Stimulated activated CD4-positive, alpha-beta T cell treated with anti-CD3 and anti-CD28 coated beads, Interleukin-15, amount 100 ng/mL, for 48 hours (primary cell): ENCODE measurements around the gene AMDHD2.
"Not testable (repeated sequence)": the region's sequence is repeated elsewhere in the genome, so short reads cannot be mapped to it uniquely, and the experiment has no call there.

ENCODE experiments used
- DNase-seq, 2 donors: peaks; one replicate each; pipeline ENCODE4 v3.0.0-alpha.2; 2020; ENCODE audit warnings: low read depth in 2 of 2

AMDHD2 gene

DNA sequence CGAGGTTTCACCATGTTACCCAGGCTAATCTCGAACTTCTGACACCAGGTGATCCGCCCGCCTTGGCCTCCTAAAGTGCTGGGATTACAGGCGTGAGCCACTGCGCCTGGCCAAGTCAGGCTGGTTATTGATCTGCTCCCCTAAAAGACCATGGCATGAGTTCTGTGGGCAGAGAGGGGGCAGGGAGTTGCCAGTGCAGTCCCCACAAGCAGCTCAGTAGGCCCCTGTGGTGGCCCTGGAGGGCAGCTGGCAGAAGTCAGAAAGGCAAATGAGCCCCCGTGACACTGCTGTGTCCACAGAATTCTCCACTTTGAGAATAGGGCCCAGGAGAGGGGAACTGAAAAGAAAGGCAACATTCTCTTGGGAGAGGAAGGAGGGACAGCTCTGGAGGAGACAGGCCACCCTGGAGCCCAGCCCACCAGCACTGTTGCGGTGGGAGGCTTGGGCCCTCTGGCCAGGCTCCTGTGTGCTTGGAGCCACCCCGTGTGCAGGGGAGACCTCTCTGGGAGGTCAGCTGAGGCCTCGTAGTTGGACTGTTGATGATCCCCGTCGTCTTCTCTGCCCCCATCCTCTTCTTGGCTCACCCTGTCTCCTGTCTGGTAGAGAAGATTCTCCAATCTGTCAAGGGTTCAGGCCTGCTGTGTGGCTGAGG lies 2.1 kb upstream of the AMDHD2 start:
- no peak for DNase-seq

DNA sequence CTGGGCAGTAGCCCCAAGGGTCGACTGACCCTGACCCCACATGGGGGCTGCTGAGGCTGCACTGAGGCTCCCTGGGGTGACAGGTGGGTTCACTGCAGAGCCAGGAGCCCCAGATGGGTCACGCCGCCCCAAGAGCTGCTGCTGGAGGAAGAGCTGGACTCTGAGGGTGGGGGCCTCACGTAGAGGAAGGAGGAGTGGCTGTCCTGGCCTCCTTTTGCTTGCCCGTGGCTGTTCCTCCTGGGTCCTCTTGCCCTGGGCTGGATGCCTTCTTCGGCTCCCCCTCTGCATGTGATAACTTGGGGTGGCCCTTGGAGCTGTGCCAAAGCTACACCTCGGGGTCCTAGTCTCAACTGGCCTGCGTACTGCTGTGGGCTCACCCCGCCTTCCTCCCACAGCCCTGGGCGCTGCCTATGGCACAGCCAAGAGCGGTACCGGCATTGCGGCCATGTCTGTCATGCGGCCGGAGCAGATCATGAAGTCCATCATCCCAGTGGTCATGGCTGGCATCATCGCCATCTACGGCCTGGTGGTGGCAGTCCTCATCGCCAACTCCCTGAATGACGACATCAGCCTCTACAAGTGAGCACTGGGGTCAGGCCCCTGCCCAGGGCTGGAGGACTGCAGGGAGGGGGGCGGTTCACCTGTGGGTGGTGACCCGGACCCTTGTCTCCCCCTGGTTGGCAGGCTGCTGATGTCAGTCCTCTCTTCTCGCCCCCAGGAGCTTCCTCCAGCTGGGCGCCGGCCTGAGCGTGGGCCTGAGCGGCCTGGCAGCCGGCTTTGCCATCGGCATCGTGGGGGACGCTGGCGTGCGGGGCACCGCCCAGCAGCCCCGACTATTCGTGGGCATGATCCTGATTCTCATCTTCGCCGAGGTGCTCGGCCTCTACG lies 1.1 kb upstream of the AMDHD2 start:
- no peak for DNase-seq

DNA sequence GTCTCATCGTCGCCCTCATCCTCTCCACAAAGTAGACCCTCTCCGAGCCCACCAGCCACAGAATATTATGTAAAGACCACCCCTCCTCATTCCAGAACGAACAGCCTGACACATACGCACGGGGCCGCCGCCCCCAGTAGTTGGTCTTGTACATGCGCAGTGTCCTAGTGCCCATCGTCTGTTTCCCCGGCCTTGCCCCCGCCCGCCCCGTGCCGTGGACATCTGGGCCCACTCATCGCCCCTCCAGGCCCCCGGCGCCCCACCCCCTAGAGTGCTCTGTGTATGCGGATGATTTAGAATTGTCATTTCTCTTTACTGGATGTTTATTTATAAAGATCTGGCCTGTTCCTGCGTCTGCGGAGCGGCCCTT lies 475 bp upstream of the AMDHD2 start:
- DNase-seq, result no peak

DNA sequence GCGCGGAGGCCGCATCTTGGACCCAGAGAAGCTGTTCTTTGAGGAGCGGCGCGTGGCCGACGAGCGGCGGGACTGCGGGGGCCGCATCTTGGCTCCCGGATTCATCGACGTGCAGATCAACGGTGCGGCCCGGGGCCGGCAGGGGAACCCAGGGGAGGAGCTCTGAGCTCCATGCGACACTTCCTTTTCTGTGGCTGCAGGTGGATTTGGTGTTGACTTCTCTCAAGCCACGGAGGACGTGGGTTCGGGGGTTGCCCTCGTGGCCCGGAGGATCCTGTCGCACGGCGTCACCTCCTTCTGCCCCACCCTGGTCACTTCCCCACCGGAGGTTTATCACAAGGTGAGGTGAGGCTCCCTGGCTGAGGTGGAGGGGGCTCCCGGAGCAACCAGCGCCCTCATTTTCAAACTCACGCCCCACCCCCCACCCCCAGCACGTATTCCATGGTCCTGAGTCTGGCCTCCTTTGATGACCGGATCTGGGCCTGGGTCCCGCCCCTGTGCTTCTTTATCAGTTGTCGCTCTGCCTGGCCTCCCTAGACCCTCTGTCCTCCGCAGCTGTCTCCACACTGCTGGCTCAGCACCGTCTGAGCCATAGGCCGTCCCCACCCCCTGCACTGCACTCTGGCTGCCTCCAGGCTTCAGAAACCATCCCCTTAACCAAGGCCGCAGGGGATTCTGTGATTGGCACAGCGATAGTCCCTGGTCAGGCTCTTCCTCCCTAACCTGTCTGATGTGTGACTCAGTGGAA lies 787 bp downstream of the AMDHD2 start:
- no peak for DNase-seq

DNA sequence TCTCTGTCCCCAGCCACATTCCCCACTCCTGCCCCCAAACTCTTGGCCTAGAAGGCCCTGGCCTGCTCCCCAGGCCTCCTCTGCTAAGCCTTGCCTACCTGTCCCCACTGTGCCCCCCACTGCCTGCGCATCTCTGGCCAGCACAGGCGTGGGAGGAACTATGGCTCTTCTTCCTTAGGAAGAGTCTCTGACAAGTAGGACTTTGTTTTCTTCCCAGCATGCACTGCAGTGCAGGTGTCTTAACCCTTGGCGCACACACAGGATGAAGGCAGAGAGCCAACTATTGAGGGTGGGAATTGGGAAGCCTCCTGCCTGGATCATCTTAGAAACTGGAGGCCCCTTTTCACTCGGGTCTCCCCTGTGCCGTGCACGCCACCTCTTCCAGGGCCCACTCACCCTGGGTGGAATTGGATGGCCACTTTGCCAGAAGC lies 3.6 kb downstream of the AMDHD2 start:
- no peak for DNase-seq

DNA sequence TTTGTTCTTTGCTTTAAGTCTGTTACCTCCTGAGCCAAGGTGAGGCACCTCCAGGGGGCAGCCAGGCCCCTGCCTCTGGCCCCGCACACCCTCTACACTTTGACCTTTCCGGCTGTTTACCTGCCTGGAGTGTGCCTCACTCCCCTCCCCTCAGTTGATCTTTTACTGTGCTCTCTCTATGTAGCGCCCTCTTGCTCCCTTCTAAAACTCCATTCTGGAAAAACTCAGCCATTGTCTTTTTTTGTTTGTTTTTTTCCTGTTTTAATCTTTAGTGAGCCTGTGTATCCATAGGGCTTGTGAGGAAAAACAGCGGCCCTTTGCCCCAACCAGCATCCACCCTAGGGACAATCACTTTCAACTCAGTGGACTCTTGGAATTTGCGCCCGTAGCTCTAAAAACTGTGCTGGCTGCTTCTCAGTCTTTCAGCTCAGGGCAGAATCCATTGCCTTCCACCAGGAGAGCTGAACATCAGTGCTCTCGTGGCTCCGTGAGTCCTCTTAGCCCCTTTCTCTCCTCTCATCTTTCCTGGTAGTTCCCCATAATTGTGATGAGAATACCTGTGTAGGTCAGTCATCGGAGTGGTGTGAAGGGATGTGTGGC lies 4.3 kb downstream of the AMDHD2 start:
- no peak for DNase-seq

DNA sequence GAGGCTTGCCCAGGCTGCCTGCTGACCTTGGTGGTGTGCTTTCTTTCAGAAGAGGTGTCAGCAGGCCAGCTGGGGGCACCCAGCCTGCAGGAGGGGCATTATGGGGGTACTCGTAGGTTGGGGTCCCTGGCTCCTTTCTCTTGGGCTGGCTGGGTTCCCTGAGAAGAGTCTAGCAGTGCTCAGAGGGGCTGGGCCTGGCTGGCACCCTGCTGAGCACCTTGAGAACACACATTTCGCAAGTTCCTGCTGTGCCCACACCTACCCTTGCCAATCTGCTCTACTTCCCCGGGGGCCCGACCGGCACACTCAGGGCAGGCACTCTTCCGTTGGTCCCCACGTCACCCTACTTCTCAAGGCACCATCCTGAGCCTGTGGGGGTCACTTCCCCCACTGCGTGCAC lies 6.0 kb downstream of the AMDHD2 start:
- no peak for DNase-seq

DNA sequence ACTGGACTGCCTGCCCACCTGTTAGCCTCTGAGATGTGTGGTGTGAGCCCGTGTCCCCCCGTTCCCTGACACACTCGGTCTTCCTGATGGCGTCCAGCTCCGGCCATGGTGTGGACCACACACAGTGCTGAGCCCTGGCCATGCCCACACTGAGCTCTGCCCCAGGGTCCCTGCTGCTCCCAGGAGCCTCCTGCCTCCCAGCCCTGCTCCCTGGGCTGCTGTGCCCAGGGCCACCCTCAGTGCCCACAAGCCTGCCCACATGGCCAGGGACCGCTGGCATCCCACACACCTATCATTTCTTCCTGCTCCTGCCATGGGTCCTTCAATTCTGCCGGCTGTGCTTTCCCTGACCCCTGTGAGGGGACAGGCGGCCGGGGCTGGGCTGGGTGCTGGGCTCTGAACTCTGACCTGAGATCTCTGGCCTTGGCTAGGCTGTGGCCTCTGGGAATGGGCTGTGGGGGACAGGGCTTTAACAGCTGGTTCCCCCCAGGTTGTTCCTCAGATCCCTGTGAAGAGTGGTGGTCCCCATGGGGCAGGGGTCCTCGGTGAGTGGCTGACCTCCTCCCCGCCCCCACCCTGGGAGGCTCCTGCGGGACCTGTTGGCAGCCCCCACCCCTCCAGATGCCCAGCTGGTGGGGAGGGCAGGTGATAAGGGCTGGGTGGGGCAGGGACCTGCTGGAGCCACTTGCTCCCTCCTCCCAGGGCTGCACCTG lies 7.1 kb downstream of the AMDHD2 start:
- no peak for DNase-seq

DNA sequence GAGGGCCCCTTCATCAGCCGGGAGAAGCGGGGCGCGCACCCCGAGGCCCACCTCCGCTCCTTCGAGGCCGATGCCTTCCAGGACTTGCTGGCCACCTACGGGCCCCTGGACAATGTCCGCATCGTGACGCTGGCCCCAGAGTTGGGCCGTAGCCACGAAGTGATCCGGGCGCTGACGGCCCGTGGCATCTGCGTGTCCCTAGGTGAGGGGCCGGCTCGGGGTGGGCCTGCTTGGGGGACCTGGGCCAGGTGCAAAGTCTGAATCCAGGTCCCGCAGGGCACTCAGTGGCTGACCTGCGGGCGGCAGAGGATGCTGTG lies 7.6 kb downstream of the AMDHD2 start:
- no peak for DNase-seq

DNA sequence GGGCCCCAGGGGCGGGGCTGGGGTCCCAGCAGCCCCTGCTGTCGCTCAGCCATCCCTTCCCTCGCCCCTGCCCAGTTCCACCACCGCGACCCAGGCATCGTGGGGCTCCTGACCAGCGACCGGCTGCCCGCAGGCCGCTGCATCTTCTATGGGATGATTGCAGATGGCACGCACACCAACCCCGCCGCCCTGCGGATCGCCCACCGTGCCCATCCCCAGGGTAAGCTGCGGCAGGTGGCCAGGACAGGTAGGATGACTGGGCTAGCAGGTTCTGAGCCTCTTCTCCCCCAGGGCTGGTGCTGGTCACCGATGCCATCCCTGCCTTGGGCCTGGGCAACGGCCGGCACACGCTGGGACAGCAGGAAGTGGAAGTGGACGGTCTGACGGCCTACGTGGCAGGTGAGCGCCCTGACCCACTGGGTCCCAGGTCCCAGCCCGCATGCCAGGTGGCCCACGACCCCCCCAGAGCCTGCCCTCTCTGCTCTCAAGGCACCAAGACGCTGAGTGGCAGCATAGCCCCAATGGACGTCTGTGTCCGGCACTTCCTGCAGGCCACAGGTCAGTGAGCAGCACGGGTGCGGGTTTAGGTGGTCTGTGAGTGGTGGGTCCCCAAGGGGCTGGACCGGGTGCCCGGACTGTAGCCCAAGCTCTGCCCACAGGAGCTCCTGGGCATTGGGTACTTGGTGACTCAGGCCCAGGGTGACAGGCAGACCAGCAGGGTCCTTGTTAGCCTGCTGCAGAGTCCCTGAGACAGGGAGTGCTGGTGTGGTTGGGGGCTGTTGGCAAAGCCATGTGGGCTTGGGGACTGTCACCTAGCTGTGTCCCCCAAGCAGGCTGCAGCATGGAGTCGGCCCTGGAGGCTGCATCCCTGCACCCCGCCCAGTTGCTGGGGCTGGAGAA lies 8.2 kb downstream of the AMDHD2 start:
- no peak for DNase-seq

DNA sequence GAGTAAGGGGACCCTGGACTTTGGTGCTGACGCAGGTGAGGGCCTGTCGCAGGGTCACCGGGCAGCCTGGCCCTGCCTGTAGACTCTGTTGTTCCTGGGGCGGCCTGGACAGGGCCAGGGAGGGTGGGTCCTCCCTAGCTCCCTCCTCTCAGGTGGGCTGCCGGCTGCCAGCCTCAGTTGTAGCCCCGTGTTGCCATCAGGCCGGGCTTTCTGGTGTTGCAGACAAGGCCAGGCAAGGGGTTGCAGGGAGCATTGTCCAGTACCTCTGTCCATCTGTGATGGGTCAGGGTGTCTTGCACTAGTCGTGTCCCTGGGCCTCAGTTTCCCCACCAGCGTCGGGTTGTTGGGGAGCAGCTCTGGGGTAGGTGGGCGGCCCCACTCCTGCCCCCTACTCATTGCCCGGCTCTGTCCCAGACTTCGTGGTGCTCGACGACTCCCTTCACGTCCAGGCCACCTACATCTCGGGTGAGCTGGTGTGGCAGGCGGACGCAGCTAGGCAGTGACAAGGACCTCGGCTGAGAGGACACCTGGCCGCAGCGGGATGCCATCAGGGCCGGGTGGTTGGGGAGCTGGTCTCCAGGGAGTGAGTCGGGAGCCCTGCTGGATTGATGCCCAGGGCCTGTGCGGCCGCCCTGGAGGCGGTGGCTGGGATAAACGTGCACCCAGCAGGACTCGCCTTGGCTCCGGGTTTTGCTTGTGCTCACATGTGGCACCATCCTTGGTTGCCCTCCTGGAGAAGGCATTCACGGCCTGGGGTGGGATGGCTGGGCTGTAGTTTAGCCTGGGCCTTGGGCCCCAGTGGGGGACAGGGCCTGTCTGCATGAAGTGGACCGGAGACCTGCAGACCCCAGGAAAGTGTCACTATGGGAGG lies 9.1 kb downstream of the AMDHD2 start:
- no peak for DNase-seq

DNA sequence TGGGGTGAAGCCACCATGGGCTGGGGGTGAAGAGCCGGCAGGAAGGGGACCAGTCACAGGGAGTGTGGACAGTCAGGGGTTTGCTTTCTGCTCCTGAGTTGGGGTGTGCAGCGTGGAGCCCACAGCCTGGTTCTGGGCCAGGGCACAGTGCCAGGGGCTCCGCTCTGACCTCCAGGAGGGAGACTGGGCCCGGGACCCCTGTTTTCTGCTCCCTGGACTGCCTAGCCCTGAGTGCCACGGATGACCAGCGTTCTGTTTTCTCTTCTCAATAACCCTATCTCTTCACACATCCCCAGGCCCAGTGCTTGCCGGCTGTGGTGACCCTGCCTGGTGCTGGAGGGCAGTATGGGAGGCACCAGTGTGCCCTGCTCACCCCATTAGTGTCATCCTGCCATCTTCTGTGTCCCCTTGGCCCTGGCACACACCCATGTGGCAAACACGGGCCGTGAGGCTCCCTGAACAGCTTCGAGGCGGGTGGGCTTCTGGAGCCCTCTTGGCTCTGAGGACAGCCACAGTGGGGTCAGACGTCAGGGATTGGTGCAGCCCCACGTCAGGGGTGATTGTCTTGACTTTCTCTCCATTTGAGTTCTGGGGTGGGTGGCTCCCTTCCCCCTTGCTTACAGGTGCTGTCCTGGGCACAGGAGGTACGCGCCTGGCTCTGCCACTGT lies 9.9 kb downstream of the AMDHD2 start:
- no peak for DNase-seq

DNA sequence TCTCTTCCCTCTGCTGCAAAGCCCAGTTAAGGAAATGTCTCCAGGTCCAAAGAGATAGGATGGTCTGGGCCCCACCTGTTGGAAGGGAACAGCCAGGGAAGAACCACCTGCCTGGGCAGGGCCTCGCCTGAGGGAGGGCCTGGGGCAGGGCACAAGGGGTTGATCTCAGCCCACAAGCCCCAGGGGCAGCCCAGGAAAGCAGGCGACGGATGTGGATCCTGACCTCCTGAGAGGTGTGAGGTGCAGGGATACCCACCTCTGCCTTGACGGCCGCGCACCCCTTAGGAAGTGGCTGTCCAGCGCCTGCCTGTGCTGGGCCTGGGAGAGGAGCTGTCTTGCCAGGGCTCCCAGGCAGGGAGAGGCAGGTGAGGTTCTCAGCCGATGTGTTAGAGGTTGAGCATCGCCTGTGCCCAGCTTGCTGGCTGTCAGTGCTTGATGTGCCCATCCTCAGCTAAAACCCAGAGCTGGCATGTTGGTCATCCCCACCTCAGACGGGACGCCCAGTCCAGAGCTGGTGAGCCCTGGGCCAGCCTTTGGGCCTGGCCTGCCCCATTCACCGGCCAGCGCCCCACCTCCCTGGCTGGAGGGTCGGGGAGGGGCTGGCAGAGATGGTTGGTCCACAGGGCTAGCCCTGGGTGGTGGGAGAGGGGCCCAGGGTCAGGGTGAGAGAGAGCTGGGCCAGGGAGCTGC lies 10.6 kb downstream of the AMDHD2 start:
- DNase-seq, result no peak

DNA sequence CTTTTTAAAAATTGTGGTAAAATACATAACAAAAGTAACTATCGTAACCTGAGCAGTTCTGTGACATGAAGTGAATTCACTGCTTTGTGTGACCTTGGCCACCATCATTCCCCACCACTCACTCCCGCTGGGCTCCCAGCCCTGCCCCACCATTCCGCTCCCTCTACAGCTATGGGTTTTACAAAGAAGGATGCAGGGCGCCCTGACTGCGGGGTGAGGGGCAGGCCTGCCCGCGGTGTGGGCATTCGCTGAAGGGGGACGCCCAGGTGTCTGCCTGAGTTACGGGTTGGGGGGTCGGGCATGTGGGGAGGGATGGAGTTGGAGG lies 11.2 kb downstream of the AMDHD2 start, which contains the start of gene CEMP1:
CEMP1 (minus strand) TSS at position 38 of the 325 bp plus-strand sequence. CDS start 335 bp downstream, outside the sequence.
- no peak for DNase-seq

DNA sequence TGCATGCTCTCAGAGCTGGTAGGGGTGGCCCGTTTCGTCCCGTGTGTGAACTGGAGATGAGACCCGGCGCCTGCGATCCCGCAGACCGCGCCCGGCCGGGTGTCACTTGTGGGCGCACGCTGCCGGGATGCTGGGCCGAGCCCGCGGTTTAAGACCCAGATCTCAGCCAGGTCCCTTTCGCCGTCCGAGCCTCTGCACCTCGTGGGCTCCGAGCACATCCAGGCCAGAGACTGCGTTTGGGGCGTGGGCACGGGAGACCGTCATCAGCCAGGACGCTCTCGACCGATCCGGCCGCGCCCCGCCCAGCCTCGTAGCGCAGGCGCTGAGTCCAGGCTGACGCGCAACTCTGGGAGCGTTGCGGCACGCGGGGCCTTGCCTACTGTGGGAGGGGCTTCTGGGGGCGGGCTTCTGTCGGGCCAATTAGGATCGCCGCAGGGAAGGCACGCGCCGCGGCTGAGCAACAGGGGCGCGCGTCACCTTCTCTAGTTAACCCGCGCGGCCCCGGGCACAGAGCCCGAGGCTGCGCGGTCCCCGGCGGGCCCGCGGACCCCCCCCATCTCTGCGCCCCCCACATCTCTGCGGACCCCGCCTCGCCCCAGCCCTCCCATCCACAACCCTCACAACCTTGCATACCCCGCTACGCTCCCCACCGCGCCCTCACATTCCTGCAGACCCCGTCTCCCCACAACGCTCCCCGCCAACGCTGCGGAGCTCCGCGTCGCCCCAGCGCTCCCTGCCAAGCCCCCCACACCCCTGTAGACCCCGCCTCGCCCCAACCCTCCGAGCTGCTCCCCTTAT lies 11.7 kb downstream of the AMDHD2 start:
- peak; percentile 94 to 97 for DNase-seq

DNA sequence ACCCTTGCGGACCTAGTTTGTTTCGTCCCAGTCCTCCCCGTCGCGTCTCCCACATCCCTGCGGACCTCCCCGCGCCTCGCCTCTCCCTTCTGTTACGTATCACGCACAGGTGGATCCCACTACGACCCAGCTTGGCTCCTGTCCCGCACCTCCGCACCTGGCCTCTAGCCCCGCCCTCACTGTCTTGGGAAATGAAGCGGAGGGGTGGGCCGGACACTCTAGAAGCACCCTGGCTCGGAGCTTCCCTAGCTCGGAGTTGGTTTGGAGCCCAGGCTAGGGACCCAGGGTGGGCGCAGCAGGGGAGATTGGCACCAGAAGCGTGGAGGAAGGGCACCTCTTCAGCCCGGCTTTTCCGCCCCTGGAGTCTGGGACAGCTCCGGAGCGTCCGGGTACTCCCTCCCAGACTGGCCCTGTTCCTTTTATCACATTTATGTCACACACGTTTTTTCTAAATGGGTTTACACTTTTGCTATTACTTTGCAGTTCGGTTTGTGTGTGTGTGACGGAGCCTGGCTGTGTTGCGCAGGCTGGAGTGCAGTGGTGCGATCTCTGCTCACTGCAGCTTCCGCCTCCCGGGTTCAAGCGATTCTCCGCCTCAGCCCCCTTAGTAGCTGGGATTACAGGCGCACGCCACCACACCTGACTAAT lies 12.4 kb downstream of the AMDHD2 start:
- DNase-seq, result peak; percentile 51 to 53

DNA sequence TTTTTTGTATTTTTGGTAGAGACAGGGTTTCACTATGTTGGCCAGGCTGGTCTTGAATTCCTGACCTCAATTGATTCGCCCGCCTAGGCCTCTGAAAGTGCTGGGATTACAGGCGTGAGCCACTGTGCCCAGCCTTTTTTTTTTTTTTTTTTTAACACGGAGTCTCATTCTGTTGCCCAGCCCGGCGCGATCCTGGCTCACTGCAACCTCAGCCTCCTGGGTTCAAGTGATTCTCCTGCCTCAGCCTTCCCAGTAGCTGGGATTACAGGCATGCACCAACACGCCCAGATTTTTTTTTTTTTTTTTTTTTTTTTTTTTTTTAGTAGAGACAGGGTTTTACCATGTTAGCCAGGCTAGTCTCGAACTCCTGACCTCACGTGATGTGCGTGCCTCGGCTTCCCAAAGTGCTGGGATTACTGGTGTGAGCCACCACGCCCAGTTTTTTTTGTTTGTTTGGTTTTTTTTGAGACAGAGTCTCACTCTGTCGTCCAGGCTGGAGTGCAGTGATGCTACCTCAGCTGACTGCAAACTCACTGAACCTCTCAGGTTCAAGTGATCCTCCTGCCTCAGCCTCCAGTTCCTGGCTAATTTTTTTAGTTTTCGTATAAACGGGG lies 13.1 kb downstream of the AMDHD2 start:
- DNase-seq, result not testable (repeated sequence)
